Measurements from ENCODE around the gene PCDHGB5.

- TF ChIP-seq EP300 (IDR thresholded peaks at IDR 0.05), result no peak
- no peak for TF ChIP-seq CTCF (IDR thresholded peaks at IDR 0.05)
- TF ChIP-seq POLR2A (IDR thresholded peaks at IDR 0.05), result no peak
Observed at GRCh38 chr5:141351591-141351990, 46.2 kb upstream of the PCDHGB5 start.

Data from upper lobe of left lung (tissue), 4 donors.